Erythroblast (primary cell): Measurements from ENCODE around the gene KCTD16.

Experiments used
- DNase-seq, 2 experiments: peaks; one replicate each; lab custom pipeline; 2025; lab: John Stamatoyannopoulos, UW
- GATA1 ChIP-seq: IDR thresholded peaks from 2 replicates; pipeline ENCODE4 v1.6.1; 2011; ENCODE audit warnings: low read depth, mild to moderate bottlenecking, control low read depth, low read length, moderate library complexity
- POLR2A ChIP-seq: IDR thresholded peaks from 2 replicates; pipeline ENCODE4 v1.6.1; 2011; ENCODE audit warnings: mild to moderate bottlenecking, low read length

KCTD16 gene

GRCh38 chr5:144142139-144142823, 28.4 kb upstream of the KCTD16 start:
- DNase-seq, result peak; percentile 3 to 10
- TF ChIP-seq GATA1 (no peak), POLR2A (no peak)

GRCh38 chr5:144142824-144143162, 27.9 kb upstream of the KCTD16 start:
- TF ChIP-seq POLR2A (no peak), GATA1 (no peak)
- no peak for DNase-seq

- TF ChIP-seq POLR2A, result no peak
- TF ChIP-seq GATA1, result no peak
- DNase-seq, result no peak
Observed at GRCh38 chr5:144143625-144144024, 27.0 kb upstream of the KCTD16 start.

GRCh38 chr5:144144956-144145751, 25.5 kb upstream of the KCTD16 start:
- TF ChIP-seq GATA1, result no peak
- no peak for DNase-seq

GRCh38 chr5:144151026-144151425, 19.6 kb upstream of the KCTD16 start:
- TF ChIP-seq GATA1 (no peak), POLR2A (no peak)
- DNase-seq, result no peak

- TF ChIP-seq POLR2A (no peak), GATA1 (no peak)
- DNase-seq, result no peak
Observed at GRCh38 chr5:144156767-144157171, 13.9 kb upstream of the KCTD16 start.

- no peak for DNase-seq
- TF ChIP-seq POLR2A, result no peak
- TF ChIP-seq GATA1, result no peak
Observed at GRCh38 chr5:144162686-144163085, 8.0 kb upstream of the KCTD16 start.

GRCh38 chr5:144166696-144167095, 4.0 kb upstream of the KCTD16 start:
- TF ChIP-seq POLR2A, result no peak
- TF ChIP-seq GATA1, result no peak
- DNase-seq, result no peak

- DNase-seq, result no peak
Observed at GRCh38 chr5:144167998-144168397, 2.7 kb upstream of the KCTD16 start.

GRCh38 chr5:144169904-144170275, 783 bp upstream of the KCTD16 start:
- TF ChIP-seq POLR2A, result no peak
- no peak for TF ChIP-seq GATA1
- DNase-seq, result no peak

More at GRCh38 chr5:144167998-144168397, 2.7 kb upstream of the KCTD16 start:
- TF ChIP-seq POLR2A (no peak), GATA1 (no peak)

GRCh38 chr5:144173766-144174165, 3.1 kb downstream of the KCTD16 start:
- DNase-seq, result no peak
- TF ChIP-seq POLR2A (no peak), GATA1 (no peak)

GRCh38 chr5:144177548-144177947, 6.9 kb downstream of the KCTD16 start:
- TF ChIP-seq POLR2A, result no peak
- TF ChIP-seq GATA1, result no peak
- no peak for DNase-seq

- no peak for DNase-seq
- TF ChIP-seq GATA1 (no peak), POLR2A (no peak)
Observed at GRCh38 chr5:144179226-144179625, 8.6 kb downstream of the KCTD16 start.

- DNase-seq, result peak; percentile 8 to 47
- TF ChIP-seq POLR2A, result no peak
- TF ChIP-seq GATA1, result no peak
Observed at GRCh38 chr5:144183254-144183889, 12.7 kb downstream of the KCTD16 start.
